NCI-H510A (cell line): Measurements from ENCODE around the gene FRMD7.
"Not testable (repeated sequence)": the region's sequence is repeated elsewhere in the genome, so short reads cannot be mapped to it uniquely, and the experiment has no call there.

ENCODE experiments used
- DNase-seq: peaks from one replicate; lab custom pipeline; 2025; lab: John Stamatoyannopoulos, UW

The FRMD7 gene

GRCh38 chrX:132127743-132128142 is at the start of gene FRMD7:
Gene FRMD7, minus strand, starts transcription at chrX:132128020. Its CDS starts 176 bp downstream, at chrX:132127844.
- no peak for DNase-seq

- no peak for DNase-seq
Measured at GRCh38 chrX:132173647-132174046, 45.8 kb upstream of the FRMD7 start.

- DNase-seq: no peak
Measured at GRCh38 chrX:132171881-132172280, 44.1 kb upstream of the FRMD7 start.

- no peak for DNase-seq
Measured at GRCh38 chrX:132171478-132171877, 43.7 kb upstream of the FRMD7 start.

GRCh38 chrX:132169554-132169953 is 41.7 kb upstream of the FRMD7 start:
- peak; percentile 19 for DNase-seq

GRCh38 chrX:132165651-132166050 is 37.8 kb upstream of the FRMD7 start:
- no peak for DNase-seq

- no peak for DNase-seq
Measured at GRCh38 chrX:132165005-132165404, 37.2 kb upstream of the FRMD7 start.

GRCh38 chrX:132163094-132163493 is 35.3 kb upstream of the FRMD7 start:
- not testable (repeated sequence) for DNase-seq

GRCh38 chrX:132153166-132153565 is 25.3 kb upstream of the FRMD7 start:
- DNase-seq: no peak

- no peak for DNase-seq
Measured at GRCh38 chrX:132146456-132146855, 18.6 kb upstream of the FRMD7 start.

- DNase-seq: no peak
Measured at GRCh38 chrX:132144061-132144460, 16.2 kb upstream of the FRMD7 start.

GRCh38 chrX:132125906-132126305 is 1.9 kb downstream of the FRMD7 start:
- DNase-seq: no peak

- DNase-seq: no peak
Measured at GRCh38 chrX:132120913-132121312, 6.9 kb downstream of the FRMD7 start.

- no peak for DNase-seq
Measured at GRCh38 chrX:132119821-132120515, 7.9 kb downstream of the FRMD7 start.

GRCh38 chrX:132119283-132119682 is 8.5 kb downstream of the FRMD7 start:
- DNase-seq: no peak

GRCh38 chrX:132118358-132118757 is 9.5 kb downstream of the FRMD7 start:
- DNase-seq: no peak

GRCh38 chrX:132115792-132116191 is 12.0 kb downstream of the FRMD7 start:
- DNase-seq: no peak

- DNase-seq: peak; percentile 44
Measured at GRCh38 chrX:132114607-132115006, 13.2 kb downstream of the FRMD7 start.

GRCh38 chrX:132107291-132107690 is 20.5 kb downstream of the FRMD7 start:
- DNase-seq: no peak

- no peak for DNase-seq
Measured at GRCh38 chrX:132101799-132102198, 26.0 kb downstream of the FRMD7 start.

- DNase-seq: no peak
Measured at GRCh38 chrX:132101206-132101605, 26.6 kb downstream of the FRMD7 start.

- DNase-seq: not testable (repeated sequence)
Measured at GRCh38 chrX:132098704-132099103, 29.1 kb downstream of the FRMD7 start.

- DNase-seq: no peak
Measured at GRCh38 chrX:132094164-132094563, 33.7 kb downstream of the FRMD7 start.

GRCh38 chrX:132093239-132093860 is 34.5 kb downstream of the FRMD7 start:
- DNase-seq: no peak
